Measurements from ENCODE around the gene TAMM41.
"Not testable (repeated sequence)": the region's sequence is repeated elsewhere in the genome, so short reads cannot be mapped to it uniquely, and the experiment has no call there.

TAMM41 gene

GRCh38 chr3:11810276-11810675 lies 36.4 kb downstream of the TAMM41 start:
- DNase-seq = no peak

GRCh38 chr3:11808231-11808630 lies 38.5 kb downstream of the TAMM41 start:
- DNase-seq = no peak

GRCh38 chr3:11807686-11808085 lies 39.0 kb downstream of the TAMM41 start:
- DNase-seq = no peak

GRCh38 chr3:11805716-11806115 lies 41.0 kb downstream of the TAMM41 start:
- DNase-seq = no peak

GRCh38 chr3:11803977-11804892 lies 42.5 kb downstream of the TAMM41 start:
- DNase-seq = peak; percentile 72 to 80

GRCh38 chr3:11799791-11800190 lies 46.9 kb downstream of the TAMM41 start:
- DNase-seq = no peak

GRCh38 chr3:11794927-11795326 lies 51.8 kb downstream of the TAMM41 start:
- no peak for DNase-seq

- no peak for DNase-seq
These were observed 55.1 kb downstream of the TAMM41 start for GRCh38 chr3:11791339-11792200.

- DNase-seq = no peak
These were observed 57.3 kb downstream of the TAMM41 start for GRCh38 chr3:11789412-11789811.

- DNase-seq = no peak
These were observed 61.7 kb downstream of the TAMM41 start for GRCh38 chr3:11784971-11785377.

GRCh38 chr3:11780341-11780740 lies 66.3 kb downstream of the TAMM41 start:
- DNase-seq = no peak

GRCh38 chr3:11779626-11780025 lies 67.1 kb downstream of the TAMM41 start:
- DNase-seq = no peak

GRCh38 chr3:11778248-11778647 lies 68.4 kb downstream of the TAMM41 start:
- DNase-seq = no peak

GRCh38 chr3:11776346-11776745 lies 70.3 kb downstream of the TAMM41 start:
- no peak for DNase-seq

GRCh38 chr3:11775493-11775892 lies 71.2 kb downstream of the TAMM41 start:
- DNase-seq = no peak

GRCh38 chr3:11774296-11774877 lies 72.3 kb downstream of the TAMM41 start:
- DNase-seq = peak; percentile 36 to 45

GRCh38 chr3:11771931-11772330 lies 74.8 kb downstream of the TAMM41 start:
- DNase-seq = not testable (repeated sequence)

- DNase-seq = peak; percentile 95 to 96
These were observed 76.0 kb downstream of the TAMM41 start for GRCh38 chr3:11770477-11771391.

- no peak for DNase-seq
These were observed 76.8 kb downstream of the TAMM41 start for GRCh38 chr3:11769704-11770476.

- no peak for DNase-seq
These were observed 78.1 kb downstream of the TAMM41 start for GRCh38 chr3:11768604-11769003.

- DNase-seq = no peak
These were observed 81.7 kb downstream of the TAMM41 start for GRCh38 chr3:11764931-11765363.

Data from AML-193 (cell line).